HT1080 (cell line): ENCODE results near the gene TRIB2. TPM values are rescaled to one million over a fixed set of nuclear protein-coding genes. Genes with fewer than 3 reads are reported as not detected.

ENCODE experiments used
- DNase-seq: peaks from one replicate; pipeline ENCODE4 v3.0.0-alpha.2; 2015; ENCODE audit warnings: low read depth
- small RNA-seq: library from RNA; depleted of rRNA; stranded (forward); fragments of <200 nt; gene quantifications from one replicate; pipeline ENCODE3, GENCODE V24; 2014
- total RNA-seq: library from RNA; depleted of rRNA; stranded (reverse); fragments of >200 nt; shearing (Covaris generic); gene quantifications from 2 replicates; pipeline ENCODE4 v1.2.3, GENCODE V29; 2014

Gene TRIB2
- total RNA-seq, 1 experiment from 2014 or later = 15.1 TPM

GRCh38 chr2:12776521-12776961 lies 59.8 kb downstream of the TRIB2 start:
- DNase-seq = no peak

DNA sequence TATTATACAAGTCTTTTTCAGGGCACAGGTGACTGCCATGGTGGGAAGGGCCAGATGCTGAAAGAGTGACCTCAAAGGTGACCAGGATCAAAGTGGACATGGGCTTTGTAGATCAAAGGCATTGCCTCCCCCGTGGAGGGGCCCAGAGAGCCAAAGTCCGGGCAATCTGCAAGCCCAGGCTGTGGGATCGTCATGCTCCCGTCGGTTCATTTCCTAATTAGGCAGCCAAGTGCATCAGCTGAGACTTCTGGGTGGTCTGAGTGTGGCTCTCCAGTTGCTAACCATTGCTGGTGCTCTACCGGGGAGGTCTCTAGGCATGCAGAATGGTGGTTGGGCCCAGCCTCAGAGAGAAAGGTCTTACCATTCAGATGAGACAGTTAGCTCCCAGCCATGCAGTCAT lies 61.6 kb downstream of the TRIB2 start:
- no peak for DNase-seq

DNA sequence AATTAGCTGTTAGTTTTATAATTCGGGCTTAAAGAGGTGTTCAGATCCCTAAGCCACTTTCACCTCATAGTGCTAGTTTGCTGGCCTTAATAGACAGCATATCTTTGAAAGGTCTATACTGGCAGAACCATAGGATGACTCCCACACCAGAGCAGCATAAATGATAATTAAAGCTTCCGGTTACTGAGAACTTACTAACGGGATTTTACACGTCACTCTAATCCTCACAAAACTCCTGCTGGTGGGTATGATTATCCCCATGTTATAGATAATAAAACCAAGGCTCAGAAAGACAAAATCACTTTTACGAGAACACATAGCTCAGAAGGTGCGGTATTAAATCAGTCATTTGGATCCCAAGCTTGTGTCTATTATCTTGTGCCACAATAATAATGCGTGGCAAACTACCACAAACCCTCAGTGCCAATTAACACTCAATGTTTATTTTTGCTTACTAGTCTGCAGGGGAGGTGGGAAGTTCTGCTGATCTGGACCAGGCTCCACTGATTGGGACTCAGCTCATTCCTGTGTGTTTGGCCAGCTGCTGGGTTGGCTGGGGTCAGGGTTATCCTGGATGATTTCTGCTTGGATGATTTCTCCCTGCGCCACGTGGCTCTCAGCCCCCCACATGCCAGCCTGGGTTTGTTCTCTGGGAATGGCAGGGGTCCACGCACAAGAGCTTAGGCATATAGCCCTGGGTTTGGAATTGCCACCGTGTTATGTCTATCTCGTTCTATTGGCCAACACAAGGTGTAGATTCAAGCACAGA lies 62.3 kb downstream of the TRIB2 start:
- no peak for DNase-seq

DNA sequence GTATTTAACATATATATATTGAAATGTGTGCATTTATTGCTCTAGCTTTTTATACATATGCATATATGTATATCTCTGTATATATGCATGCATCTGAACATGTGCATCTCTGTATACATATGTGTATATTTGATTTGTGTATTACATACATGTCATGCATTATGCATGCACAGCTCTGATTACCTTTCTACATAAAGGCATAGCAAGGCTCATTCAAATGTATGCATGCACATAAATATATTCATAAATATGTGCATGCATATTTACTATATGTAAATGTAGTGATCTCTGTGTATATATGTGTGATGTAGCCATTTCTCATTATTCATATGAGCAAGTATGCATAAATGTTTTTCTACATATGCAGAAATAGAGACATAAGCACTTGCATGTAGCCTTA lies 64.6 kb downstream of the TRIB2 start:
- DNase-seq = no peak

- DNase-seq = peak; percentile 95
Observed at GRCh38 chr2:12787891-12788801, 71.4 kb downstream of the TRIB2 start.

GRCh38 chr2:12791906-12792305 lies 75.2 kb downstream of the TRIB2 start:
- no peak for DNase-seq

Small RNA genes lying within 50 kb of the gene (small RNA-seq; reads per million reads assigned to genes)
- not detected for gene MIR3125
